Gastroesophageal sphincter (tissue), 4 donors: ENCODE results near the gene CD14. TPM values are rescaled to one million over a fixed set of nuclear protein-coding genes. Genes with fewer than 3 reads are reported as not detected.
A peak's percentile ranks its signal among the peaks of the same experiment; 100 is the strongest.
"Not testable (repeated sequence)": the region's sequence is repeated elsewhere in the genome, so short reads cannot be mapped to it uniquely, and the experiment has no call there.

Source experiments
- ATAC-seq: fragments of 150-250 bp; one replicate; pipeline ENCODE4 v1.9.1; 2016; ENCODE audit warnings: mild to moderate bottlenecking, moderate library complexity
- H3K27ac ChIP-seq, 4 donors: fragments of 200-600 bp; sonication (generic) in 3 of 4; 1 replicate in 3 of 4; 2 replicates in 1 of 4; pipeline ENCODE4 v1.5.1; 2016 to 2019
- H3K27me3 ChIP-seq: fragments of 200-600 bp; sonication (generic); one replicate; pipeline ENCODE4 v1.5.1; 2019
- H3K36me3 ChIP-seq, 2 donors: fragments of 200-600 bp; sonication (generic); one replicate each; pipeline ENCODE4 v1.5.1; 2019; ENCODE audit warnings: control low read depth in 1 of 2
- H3K4me1 ChIP-seq, 3 donors: fragments of 200-600 bp; sonication (generic); 1 replicate in 2 of 3; 2 replicates in 1 of 3; pipeline ENCODE4 v1.5.1; 2016 to 2019; ENCODE audit warnings: control low read depth in 2 of 3
- H3K4me3 ChIP-seq, 2 donors: fragments of 200-600 bp; sonication (generic); one replicate each; pipeline ENCODE4 v1.5.1; 2019; ENCODE audit warnings: mild to moderate bottlenecking in 1 of 2, moderate library complexity in 1 of 2
- H3K9me3 ChIP-seq, 3 donors: fragments of 200-600 bp; sonication (generic); one replicate each; pipeline ENCODE4 v1.5.1; 2017 to 2019; ENCODE audit warnings: control low read depth in 2 of 3
- EP300 ChIP-seq: sonication (generic); formaldehyde crosslinking; IDR thresholded peaks from one replicate; pipeline ENCODE4 v1.6.1; 2017; ENCODE audit warnings: antibody characterized with exemption, mild to moderate bottlenecking
- POLR2A ChIP-seq, 2 donors: fragments of 450-650 bp; IDR thresholded peaks; one replicate each; pipeline ENCODE4 v1.6.1; 2017; ENCODE audit warnings: antibody characterized with exemption in 2 of 2, mild to moderate bottlenecking in 2 of 2, moderate library complexity in 1 of 2
- POLR2AphosphoS5 ChIP-seq: sonication (generic); formaldehyde crosslinking; IDR thresholded peaks from one replicate; pipeline ENCODE4 v1.6.1; 2017; ENCODE audit warnings: antibody characterized with exemption
- WGBS, 2 donors: methylation state at CpG; one replicate each; pipeline ENCODE4 v1.1.5; 2018; ENCODE audit warnings: low coverage in 1 of 2; 5-methylcytosine and 5-hydroxymethylcytosine counted together
- total RNA-seq, 4 donors: library from RNA; depleted of rRNA; stranded (reverse); fragments of >200 nt; gene quantifications; one replicate each; pipeline ENCODE4 v1.1.0, GENCODE V29; 2016
- TF ChIP-seq, protein P1 (sequence below), 4 experiments: fragments of 200-600 bp in 2 of 4; fragments of 450-650 bp in 2 of 4; sonication (generic) in 1 of 4; IDR thresholded peaks; one replicate each; pipeline ENCODE4 v1.5.1; 2017 to 2019; ENCODE audit warnings: antibody characterized with exemption in 4 of 4, mild to moderate bottlenecking in 2 of 4, moderate library complexity in 2 of 4

The CD14 gene
- total RNA-seq, 4 donors from 2014 or later = 20.4 to 84.5 (median 37.9) TPM

DNA sequence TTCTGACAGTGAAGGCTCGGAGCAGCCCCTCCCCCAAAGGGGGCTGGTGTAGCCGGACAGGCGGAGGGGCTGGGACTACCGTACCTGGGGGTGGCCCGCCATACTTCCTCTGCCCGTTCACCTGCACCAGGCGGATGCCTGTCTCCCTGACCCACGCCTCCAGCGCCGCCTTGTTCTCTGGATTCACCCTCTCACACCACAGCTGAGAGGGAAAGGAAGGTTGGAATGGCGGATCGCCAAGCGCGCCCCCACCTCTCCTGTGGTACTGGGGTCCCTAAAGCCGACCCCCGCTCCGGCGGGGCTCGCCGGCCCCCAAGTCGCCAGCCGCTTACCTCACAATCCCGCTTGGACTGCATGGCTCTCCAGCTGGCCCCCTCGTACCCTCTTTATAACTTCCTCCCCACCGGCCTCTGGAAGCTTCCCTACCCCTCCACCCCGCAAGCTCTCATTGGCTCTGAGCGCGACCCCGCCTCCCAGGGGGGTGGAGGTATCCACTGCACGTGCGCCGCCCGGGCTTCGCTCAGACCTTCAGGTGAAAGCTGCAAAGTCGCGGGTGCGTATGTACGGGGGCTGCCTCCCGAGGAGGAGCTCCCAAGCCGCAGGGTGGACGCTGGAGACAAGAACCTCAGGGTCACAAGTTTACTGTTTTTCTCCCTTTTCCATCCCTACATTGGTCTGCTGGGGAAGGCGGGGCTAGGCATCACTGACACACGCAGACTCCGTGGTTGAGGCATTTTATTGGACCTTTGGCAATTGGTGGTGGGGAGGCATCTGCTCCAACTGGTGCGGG, 40.4 kb upstream of the CD14 start, which contains the start of gene DND1:
TSS of gene DND1 (minus strand) at position 390 of the 790 bp plus-strand sequence. CDS start at position 356, 34 bp downstream.
- Histone ChIP-seq H3K27me3 (no peaks in the 10 kb centered on the region), H3K9me3 (no peaks in the 10 kb centered on the region), H3K4me1 (peaks cover 0 to 12% (median 0%) of the 10 kb centered on the region in 3 donors), H3K27ac (no peak within 1 kb of the TSS), H3K4me3 (peak within 1 kb of the TSS in 1 of 2 donors; percentile 30), H3K36me3 (peaks cover 0 to 99% of the 10 kb centered on the region in 2 donors)
- no peak for ATAC-seq
- 80 to 87% methylated on average over 3 to 17 of the region's 45 CpGs for WGBS, 2 donors
- TF ChIP-seq, protein P1, sequence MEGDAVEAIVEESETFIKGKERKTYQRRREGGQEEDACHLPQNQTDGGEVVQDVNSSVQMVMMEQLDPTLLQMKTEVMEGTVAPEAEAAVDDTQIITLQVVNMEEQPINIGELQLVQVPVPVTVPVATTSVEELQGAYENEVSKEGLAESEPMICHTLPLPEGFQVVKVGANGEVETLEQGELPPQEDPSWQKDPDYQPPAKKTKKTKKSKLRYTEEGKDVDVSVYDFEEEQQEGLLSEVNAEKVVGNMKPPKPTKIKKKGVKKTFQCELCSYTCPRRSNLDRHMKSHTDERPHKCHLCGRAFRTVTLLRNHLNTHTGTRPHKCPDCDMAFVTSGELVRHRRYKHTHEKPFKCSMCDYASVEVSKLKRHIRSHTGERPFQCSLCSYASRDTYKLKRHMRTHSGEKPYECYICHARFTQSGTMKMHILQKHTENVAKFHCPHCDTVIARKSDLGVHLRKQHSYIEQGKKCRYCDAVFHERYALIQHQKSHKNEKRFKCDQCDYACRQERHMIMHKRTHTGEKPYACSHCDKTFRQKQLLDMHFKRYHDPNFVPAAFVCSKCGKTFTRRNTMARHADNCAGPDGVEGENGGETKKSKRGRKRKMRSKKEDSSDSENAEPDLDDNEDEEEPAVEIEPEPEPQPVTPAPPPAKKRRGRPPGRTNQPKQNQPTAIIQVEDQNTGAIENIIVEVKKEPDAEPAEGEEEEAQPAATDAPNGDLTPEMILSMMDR (IDR thresholded peaks at IDR 0.05) = no peak
- no peak for TF ChIP-seq EP300
- TF ChIP-seq POLR2AphosphoS5 = no peak
- TF ChIP-seq POLR2A (IDR thresholded peaks at IDR 0.05) = no peak

DNA sequence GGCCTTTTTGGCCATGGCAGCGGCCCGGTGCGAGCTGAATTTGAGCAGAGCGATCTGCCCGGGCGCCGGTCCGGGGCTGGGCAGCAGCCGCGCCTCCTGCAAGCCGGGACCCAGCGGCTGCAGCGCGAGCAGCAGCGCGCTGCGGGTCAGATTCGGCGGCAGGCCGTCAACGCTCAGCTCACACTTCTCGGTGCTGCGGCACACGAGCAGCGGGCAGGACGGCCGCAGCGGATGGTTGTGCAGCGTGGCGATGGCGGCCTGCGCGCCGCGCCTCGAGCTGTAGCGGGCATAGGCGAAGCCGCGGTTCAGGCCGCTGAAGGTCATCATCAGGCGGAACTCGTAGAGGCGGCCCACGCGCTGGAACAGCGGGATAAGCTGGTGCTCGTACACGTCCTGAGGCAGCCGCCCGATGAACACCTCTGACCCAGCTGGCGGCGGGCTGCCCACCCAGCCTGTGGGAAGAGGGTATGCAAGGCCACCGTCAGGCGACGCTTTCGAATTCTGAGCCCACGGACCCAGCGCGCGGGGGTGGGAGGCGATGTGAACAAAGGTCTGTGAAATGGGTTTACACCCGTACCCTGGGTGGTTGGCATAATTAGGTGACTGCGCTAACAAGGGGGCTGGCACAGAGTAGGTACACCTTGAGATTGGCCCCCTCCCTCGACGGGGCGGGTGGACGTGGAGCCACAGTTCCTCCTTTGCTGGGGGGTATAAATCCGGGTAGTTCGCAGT, 39.6 kb upstream of the CD14 start:
- no peaks in the 10 kb centered on the region for H3K9me3 ChIP-seq
- H3K36me3 ChIP-seq = peaks cover 0 to 99% of the 10 kb centered on the region in 2 donors
- peak overlapping the region in 1 of 2 donors; percentile 30 for H3K4me3 ChIP-seq
- no peaks in the 10 kb centered on the region for H3K27me3 ChIP-seq
- WGBS, 2 donors = 62 to 80% methylated on average over 2 to 10 of the region's 70 CpGs
- peaks cover 0 to 12% (median 0%) of the 10 kb centered on the region in 3 donors for H3K4me1 ChIP-seq
- ATAC-seq = no peak
- TF ChIP-seq POLR2A (IDR thresholded peaks at IDR 0.05) = no peak
- TF ChIP-seq POLR2AphosphoS5 = peak; percentile 18
- TF ChIP-seq EP300 = no peak
- H3K27ac ChIP-seq = no peak overlapping the region

DNA sequence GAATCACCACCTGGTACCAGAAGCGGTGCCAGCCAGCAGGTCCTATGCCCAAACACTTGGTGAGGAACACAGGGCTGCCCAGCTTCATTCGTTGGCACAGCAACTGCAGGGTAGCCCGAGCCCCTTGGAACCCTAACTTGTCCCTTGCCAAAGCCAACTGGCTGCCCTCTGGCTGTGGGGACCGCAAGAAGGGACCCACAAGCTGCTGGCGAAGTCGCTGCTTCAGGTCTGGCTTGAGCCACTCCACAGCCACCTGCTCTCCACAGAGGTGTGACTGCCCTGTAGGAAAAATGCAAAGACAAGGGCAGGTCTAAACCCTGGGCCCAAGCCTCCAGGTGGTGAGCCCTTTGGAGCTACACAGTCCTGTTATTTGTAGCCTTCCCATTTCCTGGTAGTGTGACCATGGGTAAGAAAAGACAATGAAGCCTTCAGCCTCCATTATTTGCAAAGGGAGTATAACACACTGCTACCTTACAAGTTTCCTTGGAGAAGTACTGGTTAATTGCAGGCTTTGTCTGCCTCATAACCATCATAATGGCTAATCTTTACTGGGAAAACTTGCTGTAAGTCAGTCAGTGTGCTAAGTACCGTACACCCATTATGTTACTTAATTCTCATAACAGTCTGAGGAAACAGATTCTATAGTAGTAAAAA, 38.6 kb upstream of the CD14 start:
- Histone ChIP-seq H3K27ac (no peak overlapping the region), H3K27me3 (no peaks in the 10 kb centered on the region), H3K9me3 (no peaks in the 10 kb centered on the region), H3K36me3 (peaks cover 0 to 99% of the 10 kb centered on the region in 2 donors), H3K4me1 (peaks cover 0 to 22% (median 0%) of the 10 kb centered on the region in 3 donors), H3K4me3 (no peak overlapping the region)
- 70 to 88% methylated on average over 1 of the region's 7 CpGs for WGBS, 2 donors
- no peak for ATAC-seq
- TF ChIP-seq EP300 = no peak
- TF ChIP-seq POLR2AphosphoS5 = no peak
- TF ChIP-seq, protein P1 (IDR thresholded peaks at IDR 0.05) = no peak
- TF ChIP-seq POLR2A (IDR thresholded peaks at IDR 0.05) = no peak

DNA sequence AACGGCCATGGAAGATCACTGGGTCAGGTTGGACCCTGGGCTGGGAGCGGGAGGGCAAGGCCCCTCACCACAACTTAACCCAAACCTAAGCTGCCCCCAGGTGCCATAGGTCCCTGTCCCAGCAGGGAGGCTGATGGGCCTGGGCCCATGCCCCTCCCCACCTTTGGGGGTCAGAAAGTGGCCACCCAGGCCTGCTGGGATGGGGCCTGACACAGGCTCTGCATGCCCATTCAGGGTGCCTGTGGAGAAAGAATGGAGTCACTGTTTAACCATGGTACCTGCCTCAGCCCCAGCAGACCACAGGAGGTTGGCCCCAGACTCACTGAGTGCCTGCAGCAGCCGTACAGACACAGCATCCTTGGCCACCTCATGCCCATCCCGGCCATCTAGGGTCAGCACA, 38.1 kb upstream of the CD14 start:
- not testable (repeated sequence) for ATAC-seq, H3K27ac ChIP-seq, H3K9me3 ChIP-seq, H3K4me3 ChIP-seq, H3K27me3 ChIP-seq
- H3K36me3 ChIP-seq = peaks cover 0 to 93% of the 10 kb centered on the region in 2 donors
- H3K4me1 ChIP-seq = peaks cover 0 to 28% (median 3%) of the 10 kb centered on the region in 3 donors
- WGBS, 2 donors = no CpG with 5 or more reads among the region's 4 CpGs

DNA sequence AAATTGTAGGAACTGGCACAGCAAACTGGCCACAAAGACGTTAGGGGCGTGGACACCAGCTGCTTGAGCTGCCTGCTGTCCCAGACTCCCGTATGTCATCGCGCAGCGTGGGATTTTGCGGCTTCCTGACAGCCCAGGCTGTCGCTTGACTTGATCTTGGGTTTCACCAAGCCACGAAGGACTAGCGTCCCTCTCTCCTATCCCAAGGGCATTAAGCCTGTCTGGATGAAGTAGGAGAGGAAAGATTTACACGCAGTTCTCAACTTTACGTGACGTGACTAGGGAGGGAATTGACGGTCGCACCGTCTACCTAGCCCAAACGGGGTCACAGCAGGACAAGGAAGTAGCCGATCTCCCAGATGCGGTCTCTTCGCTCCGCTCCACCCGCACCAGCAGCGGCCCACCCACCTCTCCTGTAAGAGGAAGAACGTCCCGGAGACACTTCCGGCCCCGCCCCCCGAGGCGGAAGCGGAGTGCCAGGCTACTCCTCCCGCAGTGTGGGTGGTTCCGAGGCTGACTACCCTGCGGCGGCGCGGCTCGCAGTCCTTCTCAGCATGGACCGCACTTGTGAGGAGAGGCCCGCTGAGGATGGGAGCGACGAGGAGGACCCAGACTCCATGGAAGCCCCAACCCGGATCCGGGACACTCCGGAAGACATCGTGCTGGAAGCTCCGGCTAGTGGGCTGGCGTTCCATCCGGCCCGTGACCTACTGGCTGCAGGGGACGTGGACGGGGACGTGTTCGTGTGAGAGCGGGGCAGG, 31.6 kb upstream of the CD14 start, which contains the start of gene WDR55:
TSS of gene WDR55 (plus strand) at position 546 of the 761 bp plus-strand sequence. CDS start at position 555, 9 bp downstream.
- WGBS, 2 donors = 0 to 1% methylated on average over 10 to 11 of the region's 54 CpGs
- Histone ChIP-seq H3K4me3 (peak within 1 kb of the TSS; percentile 74 to 78), H3K4me1 (peaks cover 0 to 31% (median 9%) of the 10 kb centered on the region in 3 donors), H3K9me3 (no peaks in the 10 kb centered on the region), H3K27ac (peak within 1 kb of the TSS; percentile 67 to 88 (median 86)), H3K36me3 (peaks cover 5 to 67% of the 10 kb centered on the region in 2 donors), H3K27me3 (no peaks in the 10 kb centered on the region)
- no peak for TF ChIP-seq EP300
- TF ChIP-seq POLR2A (IDR thresholded peaks at IDR 0.05) = peak; percentile 61 to 65
- TF ChIP-seq, protein P1 (IDR thresholded peaks at IDR 0.05) = no peak
- peak; percentile 86 for TF ChIP-seq POLR2AphosphoS5
- peak; percentile 99 for ATAC-seq
